Breast epithelium (tissue), 4 donors: ENCODE results near the gene KCNQ5. TPM values are rescaled to one million over a fixed set of nuclear protein-coding genes. Genes with fewer than 3 reads are reported as not detected.

ENCODE experiments used
- DNase-seq, 2 donors: peaks; one replicate each; pipeline ENCODE4 v3.0.0-alpha.2; 2019; ENCODE audit warnings: low spot score in 2 of 2
- H3K27ac ChIP-seq, 2 donors: fragments of 200-600 bp; sonication (generic) in 1 of 2; one replicate each; pipeline ENCODE4 v1.5.1; 2016 to 2019; ENCODE audit warnings: mild to moderate bottlenecking in 1 of 2
- H3K27me3 ChIP-seq, 2 donors: fragments of 200-600 bp; sonication (generic) in 1 of 2; one replicate each; pipeline versions ENCODE4 v1.5.1 to v1.6.0; 2017 to 2019; ENCODE audit warnings: control low read depth in 1 of 2, mild to moderate bottlenecking in 1 of 2
- H3K36me3 ChIP-seq: fragments of 200-600 bp; one replicate; pipeline ENCODE4 v1.5.1; 2019
- H3K4me1 ChIP-seq, 2 donors: fragments of 200-600 bp; sonication (generic); one replicate each; pipeline ENCODE4 v1.5.1; 2016 to 2019; ENCODE audit warnings: control low read depth in 1 of 2
- H3K4me3 ChIP-seq, 3 donors: fragments of 200-600 bp; sonication (generic); 1 replicate in 2 of 3; 2 replicates in 1 of 3; pipeline ENCODE4 v1.5.1; 2016 to 2019; ENCODE audit warnings: mild to moderate bottlenecking in 3 of 3, moderate library complexity in 2 of 3
- H3K9me3 ChIP-seq, 2 donors: fragments of 200-600 bp; sonication (generic) in 1 of 2; one replicate each; pipeline ENCODE4 v1.5.1; 2016 to 2019; ENCODE audit warnings: control low read depth in 1 of 2
- CTCF ChIP-seq, 3 donors: fragments of 450-650 bp; IDR thresholded peaks; one replicate each; pipeline ENCODE4 v1.5.1; 2016 to 2017; ENCODE audit warnings: antibody characterized with exemption in 3 of 3, mild to moderate bottlenecking in 3 of 3, moderate library complexity in 3 of 3
- POLR2A ChIP-seq: fragments of 450-650 bp; IDR thresholded peaks from one replicate; pipeline ENCODE4 v1.6.1; 2016; ENCODE audit warnings: antibody characterized with exemption, mild to moderate bottlenecking, moderate library complexity
- POLR2AphosphoS5 ChIP-seq, 3 donors: sonication (generic); formaldehyde crosslinking; IDR thresholded peaks; one replicate each; pipeline ENCODE4 v1.6.1; 2017; ENCODE audit warnings: antibody characterized with exemption in 3 of 3
- intact Hi-C: fragments of 100-400 bp; cut with DNase I; formaldehyde crosslinking; loops from one replicate; pipeline ENCODE4 v1.15.1; 2023; ENCODE audit warnings: low total_unique reads
- total RNA-seq, 3 donors: library from RNA; depleted of rRNA; stranded (reverse); fragments of >200 nt; gene quantifications; one replicate each; pipeline ENCODE4 v1.1.0, GENCODE V29; 2016

Gene KCNQ5
- total RNA-seq, 3 donors from 2014 or later: 0.16 to 1.0 (median 0.33) TPM

DNA sequence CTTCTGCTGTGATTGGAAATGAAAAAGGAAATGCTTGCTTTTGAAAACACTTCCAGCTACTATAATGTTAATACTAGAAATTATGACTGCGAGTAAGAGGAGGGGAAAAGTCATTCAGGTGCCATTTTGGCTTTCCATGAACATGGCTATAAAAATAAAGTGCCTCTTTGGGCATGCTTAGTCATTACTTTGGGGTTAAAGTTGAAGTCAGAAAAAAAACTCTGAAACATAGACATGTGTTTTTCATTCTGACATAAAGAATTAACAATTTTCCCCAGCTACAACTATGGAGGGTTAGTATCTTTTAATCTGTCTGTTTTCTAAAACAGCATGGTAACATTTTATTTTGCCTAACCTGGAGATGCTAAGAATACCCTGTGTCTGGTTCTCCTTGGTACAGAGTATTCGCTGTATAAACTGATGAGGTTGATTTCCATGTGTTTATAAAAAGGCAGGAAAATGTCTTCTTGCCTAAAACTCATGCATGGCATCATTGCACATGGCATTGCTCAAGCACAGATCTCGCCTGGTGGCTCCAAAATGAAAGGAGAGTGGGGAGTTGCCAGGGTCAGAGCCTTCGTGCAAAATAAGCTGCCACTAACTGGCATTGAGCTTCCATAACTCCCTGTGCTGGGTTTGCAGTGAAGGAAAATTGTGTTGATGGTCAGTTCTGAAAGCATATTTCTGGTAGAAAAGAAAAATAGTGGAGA, 188.9 kb downstream of the KCNQ5 start:
- no peak for TF ChIP-seq CTCF (IDR thresholded peaks at IDR 0.05)
- no peak for TF ChIP-seq POLR2AphosphoS5 (IDR thresholded peaks at IDR 0.05)
- no peak for TF ChIP-seq POLR2A
- DNase-seq: no peak
- no peak overlapping the region for H3K27ac ChIP-seq

GRCh38 chr6:72811971-72812421, 190.1 kb downstream of the KCNQ5 start:
- H3K9me3 ChIP-seq: no peaks in the 10 kb centered on the region
- no peaks in the 10 kb centered on the region for H3K27me3 ChIP-seq
- no peaks in the 10 kb centered on the region for H3K36me3 ChIP-seq
- intact Hi-C loops: no loop called here
- no peak overlapping the region for H3K4me3 ChIP-seq
- no peak for TF ChIP-seq CTCF (IDR thresholded peaks at IDR 0.05)
- TF ChIP-seq POLR2AphosphoS5 (IDR thresholded peaks at IDR 0.05): no peak
- no peak for TF ChIP-seq POLR2A
- no peaks in the 10 kb centered on the region for H3K4me1 ChIP-seq
- H3K27ac ChIP-seq: no peak overlapping the region
- DNase-seq: no peak

More for the DNA sequence above, 188.9 kb downstream of the KCNQ5 start:
- no peaks in the 10 kb centered on the region for H3K4me1 ChIP-seq
- H3K27me3 ChIP-seq: no peaks in the 10 kb centered on the region
- H3K36me3 ChIP-seq: no peaks in the 10 kb centered on the region
- no peak overlapping the region for H3K4me3 ChIP-seq
- no peaks in the 10 kb centered on the region for H3K9me3 ChIP-seq
- intact Hi-C loops: no loop called here

GRCh38 chr6:72813807-72814596, 192.1 kb downstream of the KCNQ5 start:
- H3K27me3 ChIP-seq: no peaks in the 10 kb centered on the region
- no peak overlapping the region for H3K4me3 ChIP-seq
- H3K9me3 ChIP-seq: no peaks in the 10 kb centered on the region
- H3K36me3 ChIP-seq: no peaks in the 10 kb centered on the region
- intact Hi-C loops: no loop called here
- H3K27ac ChIP-seq: no peak overlapping the region
- TF ChIP-seq POLR2A: no peak
- no peak for DNase-seq
- H3K4me1 ChIP-seq: no peaks in the 10 kb centered on the region

GRCh38 chr6:72816022-72816421, 194.2 kb downstream of the KCNQ5 start:
- intact Hi-C loops: no loop called here
- H3K9me3 ChIP-seq: no peaks in the 10 kb centered on the region

GRCh38 chr6:72817208-72817607, 195.3 kb downstream of the KCNQ5 start:
- Histone ChIP-seq H3K9me3 (no peaks in the 10 kb centered on the region), H3K27ac (no peak overlapping the region), H3K36me3 (no peaks in the 10 kb centered on the region), H3K4me1 (no peaks in the 10 kb centered on the region), H3K4me3 (no peak overlapping the region), H3K27me3 (no peaks in the 10 kb centered on the region)
- no peak for DNase-seq
- TF ChIP-seq POLR2A (no peak), POLR2AphosphoS5 (IDR thresholded peaks at IDR 0.05) (no peak), CTCF (IDR thresholded peaks at IDR 0.05) (no peak)
- intact Hi-C loops: no loop called here

More at GRCh38 chr6:72816022-72816421, 194.2 kb downstream of the KCNQ5 start:
- Histone ChIP-seq H3K36me3 (no peaks in the 10 kb centered on the region), H3K27ac (no peak overlapping the region), H3K4me3 (no peak overlapping the region), H3K4me1 (no peaks in the 10 kb centered on the region), H3K27me3 (no peaks in the 10 kb centered on the region)
- no peak for DNase-seq
- TF ChIP-seq POLR2AphosphoS5 (IDR thresholded peaks at IDR 0.05) (no peak), POLR2A (no peak), CTCF (IDR thresholded peaks at IDR 0.05) (no peak)
